ENCODE results near the gene EFCAB13. TPM values are rescaled to one million over a fixed set of nuclear protein-coding genes. Genes with fewer than 3 reads are reported as not detected.

EFCAB13 gene
- total RNA-seq, 4 donors from 2014 or later = 3.3 to 17.2 (median 6.2) TPM

- DNase-seq (ENCODE audit: low spot score) = no peak
- ATAC-seq (ENCODE audit: low FRiP score) = no peak
- TF ChIP-seq CTCF (IDR thresholded peaks at IDR 0.05) = no peak
These were observed 32.4 kb upstream of the EFCAB13 start for GRCh38 chr17:47291242-47291873.

- ATAC-seq (ENCODE audit: low FRiP score) = no peak
- no peak for DNase-seq (ENCODE audit: low spot score)
- no peak for TF ChIP-seq CTCF (IDR thresholded peaks at IDR 0.05)
These were observed 31.5 kb upstream of the EFCAB13 start for GRCh38 chr17:47292206-47292605.

- DNase-seq (ENCODE audit: low spot score) (no peak), ATAC-seq (ENCODE audit: low FRiP score) (no peak)
- TF ChIP-seq CTCF (IDR thresholded peaks at IDR 0.05) = no peak
These were observed 28.5 kb upstream of the EFCAB13 start for GRCh38 chr17:47295037-47295873.

DNA sequence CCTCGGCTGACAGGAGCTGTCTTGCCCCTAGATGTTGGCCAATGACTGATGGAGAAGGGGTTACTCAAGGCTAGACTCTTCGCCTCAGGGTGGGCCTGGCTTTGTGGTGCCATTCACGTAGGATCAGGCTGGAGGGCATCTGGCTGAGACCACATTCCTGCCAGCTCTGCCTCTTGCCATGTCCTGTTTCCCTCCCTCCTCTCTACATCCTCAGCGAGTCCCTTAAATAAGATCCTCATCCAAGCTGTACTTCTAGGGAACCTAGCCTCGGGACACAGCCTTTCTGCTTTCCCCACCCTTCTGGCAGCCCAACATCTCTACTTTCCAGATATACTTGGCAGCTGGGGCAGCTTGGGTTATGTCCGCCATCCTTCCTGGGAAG lies 27.9 kb upstream of the EFCAB13 start:
- TF ChIP-seq CTCF (IDR thresholded peaks at IDR 0.05) = no peak
- DNase-seq (ENCODE audit: low spot score) = no peak
- ATAC-seq (ENCODE audit: low FRiP score) = no peak

DNA sequence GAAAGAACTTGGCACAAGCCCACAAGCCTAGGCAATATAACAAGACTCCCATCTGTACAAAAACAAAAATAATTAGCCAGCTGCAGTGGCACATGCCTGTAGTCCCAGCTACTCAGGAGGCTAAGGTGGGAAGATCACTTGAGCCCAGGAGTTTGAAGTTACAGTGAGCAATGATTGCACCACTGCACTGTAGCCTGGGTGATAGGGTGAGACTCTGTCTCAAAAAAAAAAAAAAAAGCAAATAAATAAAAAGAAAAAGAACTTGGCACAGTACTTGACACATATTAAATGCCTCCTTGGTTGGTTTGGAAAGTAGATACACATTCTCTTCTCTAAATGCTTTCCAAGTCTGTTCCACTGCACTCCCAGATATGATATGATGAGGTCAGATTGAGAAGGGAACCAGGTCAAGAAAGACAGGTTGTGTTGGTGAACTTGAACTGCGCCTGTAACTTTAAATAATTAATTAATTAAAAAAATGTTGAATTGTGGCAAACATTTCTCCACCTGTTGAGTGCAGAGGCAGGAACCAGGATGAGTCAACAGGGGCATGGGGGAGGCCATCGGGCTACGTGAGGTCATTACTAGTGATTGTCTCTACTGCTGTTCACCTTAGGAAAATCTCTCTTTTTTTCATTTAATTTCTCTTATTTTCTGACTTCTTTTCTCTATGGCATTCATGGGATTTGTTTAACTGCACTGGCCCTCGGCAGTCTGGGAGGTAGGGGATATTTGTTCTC lies 25.9 kb upstream of the EFCAB13 start:
- TF ChIP-seq CTCF (IDR thresholded peaks at IDR 0.05) = no peak
- DNase-seq (ENCODE audit: low spot score) = no peak
- ATAC-seq (ENCODE audit: low FRiP score) = peak; percentile 88

- no peak for TF ChIP-seq CTCF (IDR thresholded peaks at IDR 0.05)
- DNase-seq (ENCODE audit: low spot score) (no peak), ATAC-seq (ENCODE audit: low FRiP score) (no peak)
These were observed 25.0 kb upstream of the EFCAB13 start for GRCh38 chr17:47298712-47299111.

Data from omental fat pad (tissue), 4 donors.